Measurements from ENCODE around the gene ETV3L.
"Not testable (repeated sequence)": the region's sequence is repeated elsewhere in the genome, so short reads cannot be mapped to it uniquely, and the experiment has no call there.

Gene ETV3L

GRCh38 chr1:157105298-157105987 lies 5.8 kb upstream of the ETV3L start:
- ATAC-seq (no peak), DNase-seq (no peak)

GRCh38 chr1:157104598-157105293 lies 5.1 kb upstream of the ETV3L start:
- no peak for ATAC-seq
- DNase-seq, result no peak

- no peak for DNase-seq
- no peak for ATAC-seq
These were observed 3.7 kb upstream of the ETV3L start for GRCh38 chr1:157103268-157103667.

GRCh38 chr1:157101149-157101548 lies 1.5 kb upstream of the ETV3L start:
- ATAC-seq (no peak), DNase-seq (no peak)

- DNase-seq, result not testable (repeated sequence)
- ATAC-seq, result peak; percentile 42
These were observed 498 bp downstream of the ETV3L start for GRCh38 chr1:157098987-157099632.

GRCh38 chr1:157098519-157098918 lies 1.1 kb downstream of the ETV3L start:
- ATAC-seq (no peak), DNase-seq (no peak)

GRCh38 chr1:157097692-157098091 lies 1.9 kb downstream of the ETV3L start:
- DNase-seq (no peak), ATAC-seq (peak; percentile 6)

GRCh38 chr1:157096881-157097280 lies 2.7 kb downstream of the ETV3L start:
- DNase-seq (no peak), ATAC-seq (no peak)

- DNase-seq (no peak), ATAC-seq (no peak)
These were observed 4.1 kb downstream of the ETV3L start for GRCh38 chr1:157095551-157095950.

GRCh38 chr1:157095091-157095490 lies 4.5 kb downstream of the ETV3L start:
- ATAC-seq (no peak), DNase-seq (no peak)

GRCh38 chr1:157092831-157093230 lies 6.8 kb downstream of the ETV3L start:
- ATAC-seq (no peak), DNase-seq (no peak)

GRCh38 chr1:157091668-157092273 lies 7.8 kb downstream of the ETV3L start:
- no peak for DNase-seq
- no peak for ATAC-seq

GRCh38 chr1:157091186-157091585 lies 8.4 kb downstream of the ETV3L start:
- no peak for ATAC-seq
- DNase-seq, result no peak

- no peak for ATAC-seq
- DNase-seq, result no peak
These were observed 8.8 kb downstream of the ETV3L start for GRCh38 chr1:157090771-157091170.

GRCh38 chr1:157090196-157090647 lies 9.4 kb downstream of the ETV3L start:
- ATAC-seq (peak; percentile 87), DNase-seq (peak; percentile 93)

GRCh38 chr1:157089789-157090188 lies 9.8 kb downstream of the ETV3L start:
- ATAC-seq (no peak), DNase-seq (no peak)

GRCh38 chr1:157088607-157089006 lies 11.0 kb downstream of the ETV3L start:
- DNase-seq (no peak), ATAC-seq (no peak)

GRCh38 chr1:157087030-157087429 lies 12.6 kb downstream of the ETV3L start:
- ATAC-seq, result no peak
- DNase-seq, result no peak

- ATAC-seq (no peak), DNase-seq (no peak)
These were observed 13.3 kb downstream of the ETV3L start for GRCh38 chr1:157086299-157086698.

- ATAC-seq (no peak), DNase-seq (no peak)
These were observed 14.2 kb downstream of the ETV3L start for GRCh38 chr1:157085421-157085820.

GRCh38 chr1:157084720-157085119 lies 14.9 kb downstream of the ETV3L start:
- ATAC-seq (no peak), DNase-seq (no peak)

- DNase-seq, result no peak
- ATAC-seq, result no peak
These were observed 17.9 kb downstream of the ETV3L start for GRCh38 chr1:157081707-157082106.

GRCh38 chr1:157080714-157081113 lies 18.9 kb downstream of the ETV3L start:
- DNase-seq, result no peak
- no peak for ATAC-seq
